ENCODE data around the gene CITED4. TPM values are rescaled to one million over a fixed set of nuclear protein-coding genes. Genes with fewer than 3 reads are reported as not detected.

The CITED4 gene
- polyA plus RNA-seq, 3 donors, result 2.7 to 6.0 (median 5.4) TPM

- DNase-seq (ENCODE audit: extremely low read depth in 1 of 11, low read depth in 9 of 11, low spot score in 4 of 11), result no peak
These were observed 37.4 kb downstream of the CITED4 start for GRCh38 chr1:40824591-40825434.

DNA sequence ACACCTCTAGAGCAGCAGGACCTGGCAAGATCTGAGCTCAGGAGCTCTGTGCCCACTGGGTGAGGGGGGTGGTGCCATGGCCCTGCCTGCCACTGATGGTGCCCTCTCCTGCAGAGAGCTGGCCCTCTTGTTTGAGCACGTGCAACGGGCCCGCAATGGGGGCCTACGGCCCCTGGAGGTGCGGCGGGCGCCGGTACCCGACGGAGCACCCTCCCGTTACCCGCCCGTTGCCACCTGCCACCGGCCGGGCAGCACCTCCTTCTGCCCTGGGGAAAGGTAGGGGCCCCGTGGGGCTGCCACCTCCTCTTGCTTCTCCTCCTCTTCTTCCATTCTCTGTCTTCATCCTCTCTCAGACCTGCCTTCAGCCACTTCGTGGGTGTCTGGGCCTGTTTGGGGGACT, 38.2 kb downstream of the CITED4 start:
- DNase-seq (ENCODE audit: extremely low read depth in 1 of 11, low read depth in 9 of 11, low spot score in 4 of 11), result no peak

- DNase-seq (ENCODE audit: extremely low read depth in 1 of 11, low read depth in 9 of 11, low spot score in 4 of 11), result no peak
These were observed 38.8 kb downstream of the CITED4 start for GRCh38 chr1:40823345-40823744.

GRCh38 chr1:40822890-40823289, 39.3 kb downstream of the CITED4 start:
- no peak for DNase-seq (ENCODE audit: extremely low read depth in 1 of 11, low read depth in 9 of 11, low spot score in 4 of 11)

- DNase-seq (ENCODE audit: extremely low read depth in 1 of 11, low read depth in 9 of 11, low spot score in 4 of 11), result no peak
These were observed 41.1 kb downstream of the CITED4 start for GRCh38 chr1:40820911-40821693.

- DNase-seq (ENCODE audit: extremely low read depth in 1 of 11, low read depth in 9 of 11, low spot score in 4 of 11), result no peak
These were observed 41.8 kb downstream of the CITED4 start for GRCh38 chr1:40820251-40820797.

DNA sequence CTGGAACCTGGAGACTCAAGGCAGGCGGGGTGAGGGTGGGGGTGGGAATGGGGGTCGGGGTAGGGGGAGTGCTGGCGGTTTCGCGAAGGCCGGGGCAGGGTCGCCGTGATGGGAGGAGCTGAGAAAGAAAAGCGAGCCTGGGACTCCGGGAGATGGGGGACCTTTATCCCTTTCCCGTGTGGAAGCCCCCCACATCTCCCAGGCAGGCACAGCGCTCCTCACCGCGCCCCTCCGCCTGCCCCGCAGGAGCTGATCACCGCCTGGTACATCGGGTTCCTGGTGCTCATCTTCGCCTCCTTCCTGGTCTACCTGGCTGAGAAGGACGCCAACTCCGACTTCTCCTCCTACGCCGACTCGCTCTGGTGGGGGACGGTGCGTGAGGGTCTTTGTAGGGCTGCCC, 43.1 kb downstream of the CITED4 start:
- no peak for DNase-seq (ENCODE audit: extremely low read depth in 1 of 11, low read depth in 9 of 11, low spot score in 4 of 11)

GRCh38 chr1:40818264-40818961, 43.8 kb downstream of the CITED4 start:
- DNase-seq (ENCODE audit: extremely low read depth in 1 of 11, low read depth in 9 of 11, low spot score in 4 of 11), result no peak

GRCh38 chr1:40817791-40818263, 44.3 kb downstream of the CITED4 start:
- no peak for DNase-seq (ENCODE audit: extremely low read depth in 1 of 11, low read depth in 9 of 11, low spot score in 4 of 11)

- no peak for DNase-seq (ENCODE audit: extremely low read depth in 1 of 11, low read depth in 9 of 11, low spot score in 4 of 11)
These were observed 46.7 kb downstream of the CITED4 start for GRCh38 chr1:40815420-40815819.

Other genes with a start within 250 kb of the CITED4 start
- gene RIMS3, start 196.7 kb downstream of the CITED4 start, polyA plus RNA-seq (ENCODE audit: insufficient read length in 3 of 3), result 1 to 10 TPM; 1.6 to 2.2 (median 1.8) TPM
- 100 to 1,000 TPM in 2 of 3 donors, 10 to 100 TPM in 1; 95.9 to 111 (median 101) TPM for gene NFYC, start 170.7 kb downstream of the CITED4 start, polyA plus RNA-seq (ENCODE audit: insufficient read length in 3 of 3)
- 1 to 10 TPM; 1.6 to 1.9 (median 1.9) TPM for gene KCNQ4, start 78.6 kb downstream of the CITED4 start, polyA plus RNA-seq (ENCODE audit: insufficient read length in 3 of 3)
- 10 to 100 TPM; 21.8 to 31.5 (median 31.1) TPM for gene CTPS1, start 117.3 kb upstream of the CITED4 start, polyA plus RNA-seq (ENCODE audit: insufficient read length in 3 of 3)
- gene SLFNL1, start 159.4 kb upstream of the CITED4 start, polyA plus RNA-seq (ENCODE audit: insufficient read length in 3 of 3), result under 1 TPM; 0.23 to 0.97 (median 0.46) TPM

Measured in renal cortex interstitium (tissue), 11 donors.